GM19397 (cell line): ENCODE measurements around the gene DIPK2A.

Experiments
- ATAC-seq: cut with Tn5 transposase; IDR thresholded peaks from one replicate; pipeline ENCODE4 v1.9.1; 2021; ENCODE audit warnings: mild to moderate bottlenecking, moderate library complexity; ENCODE audit not compliant: unreplicated experiment

DIPK2A gene

DNA sequence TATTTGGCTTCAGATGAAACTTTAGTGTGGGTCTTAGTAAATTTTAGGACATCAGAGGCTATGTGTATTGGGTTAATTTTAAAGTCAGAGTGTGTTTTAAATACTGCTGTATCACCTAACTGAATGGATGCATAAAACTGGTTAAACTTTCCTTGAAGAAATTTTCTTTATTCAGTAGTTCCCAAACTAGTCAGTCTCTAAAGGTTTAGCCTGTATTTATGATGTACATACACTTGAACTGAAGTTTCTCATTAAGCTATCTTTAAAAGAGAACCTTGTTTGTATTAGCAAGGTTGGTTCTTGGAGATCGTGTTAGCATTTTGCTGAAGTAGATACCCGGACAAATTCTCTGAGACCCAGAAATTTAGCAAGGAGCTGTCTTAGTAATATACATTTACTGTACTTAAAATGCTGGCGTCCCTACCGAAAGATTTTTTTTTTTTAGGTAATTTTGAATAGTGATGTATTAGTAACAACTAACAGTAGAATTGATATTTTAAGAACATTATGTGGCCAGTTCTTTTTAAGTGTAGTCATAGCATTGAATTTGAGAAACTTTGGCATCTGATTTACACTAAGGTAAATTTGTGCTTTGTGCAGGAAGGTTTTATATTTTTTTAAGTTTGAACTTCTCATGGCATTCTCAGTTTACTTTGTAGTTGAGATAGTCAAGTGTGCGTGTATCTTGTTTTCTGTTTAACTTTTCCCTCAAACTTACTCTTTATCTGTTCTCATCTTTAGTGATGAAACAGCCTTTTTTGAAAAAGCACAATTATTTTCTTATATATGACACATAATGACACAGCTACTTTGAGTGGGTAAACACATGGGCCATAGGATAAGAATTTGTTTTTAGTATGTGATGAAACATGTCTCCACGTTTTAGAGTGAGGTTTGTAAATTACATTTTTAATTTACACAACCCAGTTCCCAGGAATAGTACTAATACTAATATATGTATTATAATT is 2.9 kb downstream of the DIPK2A start:
- ATAC-seq: no peak

DNA sequence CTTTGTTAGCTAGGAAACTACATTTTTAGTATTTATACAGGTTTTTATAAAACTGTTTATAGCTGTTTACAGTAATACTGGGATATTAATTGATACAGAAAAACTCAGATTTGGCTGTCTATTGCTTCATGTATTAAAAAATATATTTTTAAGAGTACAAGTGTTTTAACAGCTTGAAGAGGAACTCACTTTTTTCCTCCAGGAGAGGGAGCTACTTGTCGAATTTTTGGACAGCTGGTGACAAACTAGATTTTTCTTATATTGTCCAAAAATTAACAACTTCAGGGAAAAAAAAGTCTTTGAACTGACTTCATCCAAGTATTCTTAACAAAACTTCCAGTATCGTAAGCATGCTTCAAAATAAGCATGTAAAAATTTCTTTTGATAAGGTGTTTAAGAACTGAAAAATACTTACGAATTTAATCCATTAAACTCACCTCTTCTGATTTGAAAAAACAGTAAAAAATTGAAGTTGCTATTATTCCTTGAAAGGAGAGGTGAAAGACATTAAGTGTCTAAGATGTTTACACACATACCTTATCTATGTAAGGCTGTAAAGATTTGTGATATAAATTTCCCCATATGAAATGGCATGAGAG is 4.0 kb downstream of the DIPK2A start:
- no peak for ATAC-seq

DNA sequence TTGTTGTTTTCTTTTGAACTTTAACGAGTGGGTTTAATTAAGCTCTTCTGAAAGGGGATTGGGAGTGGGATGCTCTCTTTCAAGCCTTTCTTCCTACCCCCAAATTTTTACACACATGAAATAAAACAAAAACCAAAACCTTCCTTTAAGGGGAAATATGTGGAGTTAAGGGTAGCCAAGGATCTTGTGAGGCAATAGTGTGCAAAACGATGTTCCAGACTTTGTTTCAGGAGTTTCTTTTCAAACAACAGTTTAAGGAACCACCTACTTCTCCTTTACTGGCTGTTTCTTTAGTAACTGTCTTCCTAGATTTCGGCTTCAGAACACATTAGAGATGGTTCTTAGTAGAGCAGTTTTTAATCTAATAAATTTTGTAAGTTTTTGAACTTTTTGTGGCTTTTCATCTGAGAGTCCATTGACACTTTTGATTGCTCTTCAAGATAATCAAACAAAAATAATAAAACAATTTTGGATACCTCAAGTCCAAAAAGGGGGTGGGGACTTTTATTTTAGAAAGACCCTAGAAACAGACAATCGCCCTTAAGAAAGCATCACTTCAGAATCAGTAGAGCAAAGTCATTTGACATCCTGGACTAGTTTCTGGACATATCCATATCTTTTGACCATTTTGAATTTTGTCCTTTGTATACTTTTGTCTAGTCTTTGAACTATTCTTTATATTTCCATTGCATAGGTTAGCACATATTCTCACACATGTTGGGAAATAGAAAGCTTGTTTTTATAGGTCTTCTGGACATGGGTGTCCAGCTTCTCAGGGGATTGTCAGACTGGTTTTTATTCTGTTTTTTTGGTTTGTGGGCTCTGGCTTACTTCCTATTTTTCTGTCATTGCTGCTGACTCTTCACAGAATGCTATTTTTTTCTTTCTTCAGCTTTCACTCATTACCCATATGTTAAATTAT is 6.0 kb downstream of the DIPK2A start:
- ATAC-seq: peak; percentile 36

DNA sequence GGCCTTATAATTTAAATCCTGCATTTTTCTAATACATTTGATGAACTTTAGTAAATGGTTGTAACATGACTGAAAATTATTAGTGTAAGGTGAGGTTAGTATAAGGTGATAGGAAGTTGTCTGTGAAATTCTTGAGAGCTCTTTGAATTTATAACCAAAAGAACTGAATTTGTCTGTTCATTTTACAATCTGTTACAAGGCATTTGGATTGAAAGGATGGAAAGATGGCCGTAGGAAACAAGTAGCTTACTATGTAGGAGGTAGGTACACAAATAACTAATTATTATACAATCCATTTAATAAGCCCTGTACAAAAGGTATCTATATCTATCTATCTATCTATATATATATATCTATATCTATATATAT is 6.6 kb downstream of the DIPK2A start:
- no peak for ATAC-seq

DNA sequence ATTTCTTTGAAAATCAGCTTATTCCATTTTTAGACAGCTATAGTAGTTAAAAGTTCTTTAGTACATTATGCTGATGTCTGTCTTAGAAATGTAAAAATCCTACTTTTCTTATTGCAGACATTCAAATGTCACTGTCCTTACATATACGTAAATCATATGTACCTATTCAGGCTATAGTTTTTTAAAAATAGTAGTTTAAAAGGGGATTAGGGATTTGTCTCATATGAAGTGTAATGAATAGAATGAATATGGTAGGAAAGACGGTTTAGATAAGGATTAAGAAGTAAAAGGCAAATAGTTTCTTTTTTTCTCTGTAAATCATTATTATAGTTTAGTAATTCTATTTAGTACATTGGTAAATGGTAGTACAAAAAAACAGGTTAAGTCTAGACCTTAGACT is 7.4 kb downstream of the DIPK2A start:
- ATAC-seq: no peak

DNA sequence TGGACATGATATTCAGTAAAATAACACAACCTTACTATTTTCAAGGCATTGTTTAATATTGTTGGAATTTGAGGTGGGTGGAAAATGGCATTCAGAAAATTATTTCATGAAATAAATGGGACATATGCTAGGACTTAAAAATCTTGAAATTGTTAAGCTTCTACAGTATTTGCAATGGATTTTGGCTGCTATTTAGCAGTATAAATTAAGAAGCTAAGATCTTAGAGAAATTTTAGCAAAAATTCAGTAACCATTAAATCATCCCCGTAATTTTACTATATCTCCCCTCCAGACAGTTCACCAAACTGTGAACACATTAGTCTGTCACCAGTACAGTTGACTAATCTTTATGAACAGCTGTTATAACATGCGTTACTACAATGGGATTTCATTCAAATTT is 8.2 kb downstream of the DIPK2A start:
- ATAC-seq: no peak

DNA sequence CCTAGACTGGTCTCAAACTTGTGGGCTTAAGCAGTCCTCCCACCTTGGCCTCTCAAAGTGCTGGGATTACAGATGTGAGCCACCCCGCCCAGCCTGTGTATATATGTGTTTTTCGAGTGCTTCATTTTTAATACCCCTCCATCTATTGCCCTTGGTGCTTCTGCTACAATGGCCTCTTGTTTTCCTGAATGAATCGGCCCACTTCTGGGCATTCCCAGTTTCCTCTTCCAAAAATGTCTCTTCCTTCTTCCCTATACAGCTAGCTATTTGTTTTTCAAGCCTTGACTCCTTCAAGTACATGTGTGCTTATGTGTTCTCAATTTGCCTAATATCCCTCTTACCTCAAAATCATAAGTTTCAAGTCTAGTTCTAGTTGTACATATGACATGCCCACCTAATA is 16.7 kb downstream of the DIPK2A start:
- no peak for ATAC-seq

DNA sequence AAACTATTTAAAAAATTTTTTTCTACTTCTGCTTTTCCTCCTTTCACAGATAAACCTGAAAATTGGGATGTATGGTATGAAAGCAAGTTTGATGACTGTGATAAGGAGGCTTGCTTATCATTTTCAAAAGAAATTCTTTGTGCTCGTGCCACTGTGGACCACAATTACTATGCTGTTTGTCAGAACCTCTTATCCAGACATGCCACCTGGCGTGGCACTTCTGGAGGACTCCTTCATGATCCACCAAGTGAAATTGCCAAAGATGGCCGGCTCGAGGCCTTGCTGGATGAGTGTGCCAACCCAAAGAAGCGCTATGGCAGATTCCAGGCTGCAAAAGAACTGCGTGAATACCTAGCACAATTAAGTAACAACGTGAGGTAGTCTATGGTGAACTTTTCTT is 17.8 kb downstream of the DIPK2A start:
- ATAC-seq: no peak

DNA sequence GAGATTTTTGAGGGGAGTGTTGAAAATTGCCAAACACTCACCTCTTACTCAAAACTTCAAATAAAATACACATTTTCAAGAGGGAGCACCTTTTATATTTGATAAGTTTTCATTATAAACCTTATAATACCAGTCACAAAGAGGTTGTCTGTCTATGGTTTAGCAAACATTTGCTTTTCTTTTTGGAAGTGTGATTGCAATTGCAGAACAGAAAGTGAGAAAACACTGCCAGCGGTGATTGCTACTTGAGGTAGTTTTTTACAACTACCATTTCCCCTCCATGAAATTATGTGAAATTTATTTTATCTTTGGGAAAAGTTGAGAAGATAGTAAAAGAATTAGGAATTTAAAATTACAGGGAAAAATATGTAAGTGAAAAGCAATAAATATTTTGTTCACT is 20.1 kb downstream of the DIPK2A start:
- no peak for ATAC-seq

DNA sequence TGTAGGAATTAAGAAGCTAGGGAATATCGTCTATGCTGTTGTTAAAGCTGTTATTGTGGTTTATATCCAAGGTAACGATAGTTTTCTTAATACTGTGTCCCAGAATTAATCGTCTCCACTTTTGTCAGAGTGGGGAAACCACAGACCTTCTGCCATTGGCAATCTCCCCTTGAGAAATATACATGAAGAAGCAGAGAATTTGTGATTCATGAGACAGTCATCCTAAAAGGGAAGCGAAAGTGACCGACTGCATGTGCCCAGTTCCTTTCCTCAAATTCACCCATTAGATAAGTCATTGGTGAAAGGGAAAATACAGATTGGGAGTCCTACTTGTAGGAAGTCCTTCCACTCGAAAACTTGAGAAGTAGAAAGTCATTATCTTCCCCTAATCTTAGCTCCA is 26.6 kb downstream of the DIPK2A start:
- ATAC-seq: no peak

DNA sequence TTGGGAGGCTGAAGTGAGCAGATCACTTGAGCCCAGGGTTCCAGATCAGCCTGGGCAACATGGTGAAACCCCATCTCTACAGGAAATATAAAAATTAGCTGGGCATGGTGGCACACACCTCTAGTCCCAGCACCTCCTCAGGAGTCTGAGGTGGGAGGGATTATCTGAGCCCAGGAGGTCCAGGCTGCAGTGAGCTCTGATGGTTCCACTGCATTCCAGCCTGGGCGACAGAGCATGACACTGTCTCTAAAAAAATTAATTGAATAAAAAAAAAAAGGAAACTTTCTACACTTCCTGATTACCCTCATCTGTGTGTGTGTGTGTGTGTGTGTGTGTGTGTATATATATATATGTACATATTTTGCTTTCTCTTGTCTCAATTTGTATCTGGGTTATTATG is 31.4 kb downstream of the DIPK2A start:
- ATAC-seq: no peak

DNA sequence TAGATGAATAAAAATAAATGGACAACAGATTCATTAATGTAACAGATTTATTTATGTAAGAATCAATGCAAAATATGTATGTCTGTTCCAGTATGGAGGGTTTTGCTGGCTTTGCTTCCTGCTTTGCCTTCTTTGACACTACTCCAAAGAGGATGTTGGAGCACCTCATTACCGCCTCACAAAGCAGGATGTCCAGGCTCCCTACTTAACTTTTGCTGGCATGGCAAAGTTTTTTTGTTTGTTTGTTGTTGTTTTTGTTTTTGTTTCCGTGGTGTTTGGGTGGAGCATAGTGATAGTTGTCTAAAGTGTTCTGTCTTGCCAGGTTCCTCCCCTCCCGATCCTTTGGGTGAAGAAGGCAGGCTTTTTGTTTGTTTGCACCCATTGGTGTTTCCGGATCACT is 38.7 kb downstream of the DIPK2A start:
- no peak for ATAC-seq

DNA sequence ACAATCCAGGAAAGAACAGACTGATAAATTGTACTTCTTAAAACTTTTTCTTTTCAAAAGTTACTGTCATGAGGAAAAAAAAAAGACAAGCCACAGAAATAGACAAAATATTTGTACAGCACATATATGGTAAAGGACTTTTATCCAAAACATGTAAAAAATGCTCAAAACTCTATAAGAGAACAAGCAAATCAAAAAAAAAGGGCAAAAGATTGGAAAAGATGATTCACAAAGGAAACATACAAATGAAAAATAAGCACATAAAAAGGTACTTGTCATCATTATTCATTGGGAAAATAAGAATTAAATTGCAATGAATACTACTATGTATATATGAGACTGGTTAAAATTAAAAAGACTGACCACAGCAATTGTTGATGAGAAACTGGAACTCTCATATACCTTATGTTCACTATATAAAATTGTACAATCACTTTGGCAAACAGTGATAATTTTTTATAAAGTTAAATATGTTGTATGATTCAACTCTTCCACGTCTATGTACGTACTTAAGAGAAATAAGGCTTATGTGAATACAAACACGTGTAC is 39.7 kb downstream of the DIPK2A start:
- ATAC-seq: no peak

DNA sequence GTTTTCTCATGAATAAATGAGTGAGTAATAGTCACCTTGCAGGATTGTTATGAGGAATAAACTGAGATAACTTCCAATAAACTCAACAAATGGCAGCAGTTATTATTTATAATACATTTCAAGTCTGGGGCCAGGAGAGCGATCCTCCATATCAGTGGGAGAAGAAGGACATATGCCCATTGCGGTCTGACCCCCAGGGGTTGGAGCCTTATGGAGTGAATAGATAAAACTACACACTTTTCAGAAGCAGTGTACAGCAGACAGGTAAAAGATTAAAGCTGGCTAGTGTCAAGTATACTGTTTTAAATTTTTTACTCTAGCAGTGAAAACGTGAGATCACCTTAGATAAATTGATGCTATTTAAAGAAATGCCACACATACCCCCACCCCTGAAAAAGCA is 43.5 kb downstream of the DIPK2A start:
- no peak for ATAC-seq

DNA sequence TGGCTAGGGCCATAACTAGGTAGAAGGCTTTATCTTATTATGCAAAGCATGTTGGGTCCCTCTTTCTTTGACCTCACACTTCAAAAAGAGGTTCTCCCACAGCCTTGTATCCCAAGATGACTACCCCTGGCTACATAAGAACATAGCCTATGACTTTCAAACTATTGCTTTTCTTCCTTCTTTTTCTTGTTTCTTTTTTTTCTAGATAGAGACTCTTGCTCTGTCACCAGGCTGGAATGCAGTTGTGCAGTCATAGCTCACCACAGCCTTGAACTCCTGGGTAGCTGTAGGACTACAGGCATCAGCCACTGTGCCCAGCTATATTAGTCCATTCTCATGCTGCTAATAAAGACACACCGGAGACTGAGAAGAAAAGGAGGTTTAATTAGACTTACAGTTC is 47.2 kb downstream of the DIPK2A start:
- ATAC-seq: no peak
